GM18870 (cell line): Measurements from ENCODE around the gene BRF1.

ENCODE experiments used
- ATAC-seq: cut with Tn5 transposase; IDR thresholded peaks from one replicate; pipeline ENCODE4 v1.9.1; 2021; ENCODE audit warnings: moderate library complexity; ENCODE audit not compliant: unreplicated experiment

Gene BRF1

GRCh38 chr14:105267820-105268548 is 32.8 kb downstream of the BRF1 start:
- ATAC-seq, result no peak

GRCh38 chr14:105261781-105262180 is 39.0 kb downstream of the BRF1 start:
- no peak for ATAC-seq

GRCh38 chr14:105260959-105261358 is 39.8 kb downstream of the BRF1 start:
- ATAC-seq, result no peak

- ATAC-seq, result no peak
These were observed 42.0 kb downstream of the BRF1 start for GRCh38 chr14:105258846-105259245.

GRCh38 chr14:105257464-105257863 is 43.3 kb downstream of the BRF1 start:
- no peak for ATAC-seq

- no peak for ATAC-seq
These were observed 44.4 kb downstream of the BRF1 start for GRCh38 chr14:105256292-105256960.

- no peak for ATAC-seq
These were observed 45.7 kb downstream of the BRF1 start for GRCh38 chr14:105255021-105255507.

GRCh38 chr14:105253329-105253682 is 47.5 kb downstream of the BRF1 start:
- no peak for ATAC-seq

GRCh38 chr14:105252552-105253328 is 48.1 kb downstream of the BRF1 start:
- no peak for ATAC-seq

- no peak for ATAC-seq
These were observed 48.9 kb downstream of the BRF1 start for GRCh38 chr14:105251920-105252319.

- ATAC-seq, result no peak
These were observed 49.8 kb downstream of the BRF1 start for GRCh38 chr14:105250986-105251385.

- ATAC-seq, result no peak
These were observed 50.8 kb downstream of the BRF1 start for GRCh38 chr14:105250008-105250366.

- no peak for ATAC-seq
These were observed 51.4 kb downstream of the BRF1 start for GRCh38 chr14:105249182-105250007.

- ATAC-seq, result no peak
These were observed 52.2 kb downstream of the BRF1 start, which contains the start of gene BTBD6 for GRCh38 chr14:105248368-105249181. Gene BTBD6, plus strand, starts transcription at chr14:105248533. Its CDS starts 179 bp downstream, at chr14:105248712.

- no peak for ATAC-seq
These were observed 53.0 kb downstream of the BRF1 start for GRCh38 chr14:105247715-105248367.

- no peak for ATAC-seq
These were observed 53.8 kb downstream of the BRF1 start for GRCh38 chr14:105247026-105247425.

GRCh38 chr14:105244334-105244733 is 56.5 kb downstream of the BRF1 start:
- ATAC-seq, result no peak

GRCh38 chr14:105241641-105242040 is 59.2 kb downstream of the BRF1 start:
- ATAC-seq, result no peak

- no peak for ATAC-seq
These were observed 59.8 kb downstream of the BRF1 start for GRCh38 chr14:105240811-105241576.
